Activated naive CD4-positive, alpha-beta T cell treated with anti-CD3 and anti-CD28 coated beads, Interleukin-2, amount 50 U/mL, for 24 hours (primary cell): ENCODE data around the gene PAK1.
"Not testable (repeated sequence)": the region's sequence is repeated elsewhere in the genome, so short reads cannot be mapped to it uniquely, and the experiment has no call there.

ENCODE experiments used
- H3K27ac Mint-ChIP-seq: one replicate; pipeline ENCODE4 v1.8.0; 2021; ENCODE audit warnings: mild to moderate bottlenecking, mixed read lengths
- H3K27me3 Mint-ChIP-seq: one replicate; pipeline ENCODE4 v1.8.0; 2021; ENCODE audit warnings: mixed read lengths
- H3K36me3 Mint-ChIP-seq: one replicate; pipeline ENCODE4 v1.8.0; 2021; ENCODE audit warnings: mixed read lengths
- H3K4me1 Mint-ChIP-seq: one replicate; pipeline ENCODE4 v1.8.0; 2021; ENCODE audit warnings: mixed read lengths
- H3K4me3 Mint-ChIP-seq: one replicate; pipeline ENCODE4 v1.8.0; 2021; ENCODE audit warnings: mild to moderate bottlenecking, mixed read lengths
- H3K9me3 Mint-ChIP-seq: one replicate; pipeline ENCODE4 v1.8.0; 2021; ENCODE audit warnings: mixed read lengths

PAK1 gene

DNA sequence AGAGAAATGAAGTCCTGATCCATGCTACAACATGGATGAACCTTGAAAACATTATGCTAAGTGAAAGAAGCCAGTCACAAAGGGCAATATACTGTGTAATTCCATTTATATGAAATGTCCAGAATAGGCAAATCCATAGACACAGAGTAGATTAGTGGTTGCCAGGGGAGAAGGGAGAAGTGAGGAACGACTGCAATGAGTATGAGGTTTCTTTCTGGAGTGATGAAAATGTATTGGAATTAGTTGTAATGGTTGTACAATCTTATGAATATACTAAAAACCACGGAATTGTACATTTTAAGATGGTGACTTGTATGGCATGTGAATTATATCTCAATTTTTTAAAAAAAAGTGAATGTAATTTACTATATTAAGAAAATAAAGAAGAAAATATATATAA, 89.3 kb downstream of the PAK1 start:
- peaks cover 10% of the 10 kb centered on the region for H3K36me3 Mint-ChIP-seq
- no peaks in the 10 kb centered on the region for H3K27me3 Mint-ChIP-seq
- no peaks in the 10 kb centered on the region for H3K9me3 Mint-ChIP-seq
- peaks cover 3% of the 10 kb centered on the region for H3K4me1 Mint-ChIP-seq
- no peak overlapping the region for H3K27ac Mint-ChIP-seq
- no peak overlapping the region for H3K4me3 Mint-ChIP-seq

DNA sequence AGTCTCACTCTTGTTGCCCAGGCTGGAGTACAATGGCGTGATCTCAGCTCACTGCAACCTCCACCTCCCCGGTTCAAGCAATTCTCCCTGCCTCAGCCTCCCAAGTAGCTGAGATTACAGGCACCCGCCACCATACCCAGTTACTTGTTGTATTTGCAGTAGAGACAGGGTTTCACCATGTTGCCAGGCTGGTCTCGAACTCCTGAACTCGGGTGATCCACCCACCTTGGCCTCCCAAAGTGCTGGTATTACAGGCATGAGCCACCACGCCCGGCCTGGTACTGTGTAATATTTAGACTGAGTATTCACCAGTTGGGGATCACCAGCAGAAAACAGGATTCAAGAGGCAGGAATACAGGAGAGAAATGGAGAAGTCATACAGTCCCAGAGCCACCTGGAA, 90.5 kb downstream of the PAK1 start:
- not testable (repeated sequence) for H3K4me1 Mint-ChIP-seq, H3K36me3 Mint-ChIP-seq

DNA sequence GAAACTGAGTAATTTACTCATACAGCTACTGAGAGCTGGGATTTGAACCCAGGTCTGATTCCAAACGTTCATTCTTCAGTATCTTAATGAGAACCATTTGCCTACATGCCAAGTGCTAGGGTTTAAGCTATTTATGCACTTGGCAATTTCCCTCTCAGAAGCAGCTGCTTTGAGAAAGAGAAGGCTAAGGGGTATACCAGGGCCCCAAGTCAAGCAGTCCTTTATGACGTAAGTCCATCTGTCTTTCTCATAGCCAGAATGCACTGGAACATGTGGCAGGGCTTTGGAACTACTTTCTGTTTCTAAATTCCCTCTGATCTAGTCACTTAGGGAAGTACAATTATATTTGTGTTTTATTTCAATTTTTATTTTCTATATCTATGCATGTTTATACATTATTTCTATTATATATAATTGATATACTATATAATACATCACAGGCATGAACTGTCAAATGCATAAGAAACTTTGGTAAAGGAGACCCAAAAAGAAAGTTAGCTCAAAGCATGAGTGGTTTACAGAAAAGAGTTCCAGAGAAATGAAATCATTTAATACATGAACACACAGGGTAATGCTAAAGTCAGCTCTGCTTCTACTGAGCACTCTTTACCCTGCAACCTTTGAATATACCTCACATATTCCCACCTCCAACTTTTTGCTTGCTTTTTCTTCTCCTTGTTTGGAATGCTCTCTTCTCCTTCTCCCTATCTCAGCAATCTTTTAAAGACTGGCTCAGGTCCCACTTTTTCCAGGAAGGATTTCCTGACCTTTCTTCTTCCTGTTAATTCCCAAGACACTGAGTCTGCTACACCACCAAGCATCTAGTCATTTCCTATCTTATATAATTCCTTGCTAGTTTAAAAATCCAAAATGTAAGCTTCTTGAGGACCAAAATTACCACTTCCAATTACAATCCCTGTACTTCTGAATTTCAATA, 91.9 kb downstream of the PAK1 start:
- Mint-ChIP-seq H3K36me3 (peaks cover 6% of the 10 kb centered on the region), H3K4me1 (no peaks in the 10 kb centered on the region), H3K9me3 (no peaks in the 10 kb centered on the region), H3K27me3 (no peaks in the 10 kb centered on the region), H3K27ac (no peak overlapping the region), H3K4me3 (no peak overlapping the region)

More for the DNA sequence above, 90.5 kb downstream of the PAK1 start:
- H3K9me3 Mint-ChIP-seq, H3K27ac Mint-ChIP-seq, H3K4me3 Mint-ChIP-seq, H3K27me3 Mint-ChIP-seq: not testable (repeated sequence)

DNA sequence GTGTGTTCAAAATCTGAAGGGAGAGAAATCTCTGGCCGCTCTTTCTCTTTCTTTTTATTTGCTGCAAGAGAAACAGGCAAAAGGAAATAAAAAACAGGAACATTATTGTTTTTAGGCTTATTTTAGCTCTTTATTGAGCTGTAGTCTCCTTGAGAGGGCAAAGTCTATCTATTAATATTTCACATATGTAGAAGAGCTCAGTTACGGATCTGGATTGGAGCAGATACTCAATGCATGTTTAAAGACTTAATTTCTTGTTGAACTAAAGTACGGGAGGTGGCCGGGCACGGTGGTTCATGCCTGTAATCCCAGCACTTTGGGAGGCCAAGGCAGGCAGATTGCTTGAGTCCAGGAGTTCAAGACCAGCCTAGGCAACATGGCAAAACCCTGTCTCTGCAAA, 94.0 kb downstream of the PAK1 start:
- Mint-ChIP-seq H3K9me3 (no peaks in the 10 kb centered on the region), H3K27ac (no peak overlapping the region), H3K4me1 (no peaks in the 10 kb centered on the region), H3K4me3 (no peak overlapping the region), H3K36me3 (peaks cover 9% of the 10 kb centered on the region), H3K27me3 (no peaks in the 10 kb centered on the region)

DNA sequence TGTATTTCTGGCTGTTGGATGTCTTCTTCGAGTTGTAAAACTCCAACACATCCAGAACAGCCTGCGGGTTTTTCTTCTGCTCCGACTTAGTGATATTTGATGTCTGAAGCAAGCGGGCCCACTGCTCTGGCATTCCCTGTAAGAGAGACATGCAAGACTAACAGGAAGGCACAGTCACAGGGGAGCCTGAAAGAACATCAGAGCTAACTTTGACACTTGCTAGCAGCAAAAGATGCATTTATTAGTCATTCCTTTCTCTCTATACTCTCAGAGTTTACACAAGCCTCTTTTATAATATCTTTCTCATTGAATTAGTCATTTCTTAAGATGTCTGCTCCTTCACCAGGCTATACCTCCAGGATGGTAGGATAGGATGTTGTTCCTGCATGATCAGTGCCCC, 94.6 kb downstream of the PAK1 start:
- Mint-ChIP-seq H3K27me3 (no peaks in the 10 kb centered on the region), H3K9me3 (no peaks in the 10 kb centered on the region), H3K36me3 (peaks cover 9% of the 10 kb centered on the region), H3K27ac (no peak overlapping the region), H3K4me1 (no peaks in the 10 kb centered on the region), H3K4me3 (no peak overlapping the region)

DNA sequence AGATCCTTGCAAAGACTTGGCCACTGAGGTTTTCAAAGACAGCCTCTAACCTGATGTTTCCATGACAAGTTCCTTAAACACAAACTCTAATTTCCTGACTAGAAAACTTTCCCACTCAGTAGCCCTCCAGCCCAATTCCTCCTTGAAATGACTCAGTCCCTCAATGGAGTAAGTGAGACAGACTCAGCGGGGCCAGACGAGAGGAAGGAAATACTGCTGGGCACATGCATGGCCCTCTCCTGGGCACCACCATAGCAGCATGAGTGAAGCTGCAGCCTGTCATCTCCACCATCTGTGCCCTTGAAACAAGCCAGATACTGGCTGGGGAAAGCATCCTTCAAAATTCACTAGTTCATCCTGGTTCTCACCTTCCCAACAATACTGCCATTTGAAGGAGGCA, 96.2 kb downstream of the PAK1 start:
- H3K4me1 Mint-ChIP-seq: no peaks in the 10 kb centered on the region
- no peaks in the 10 kb centered on the region for H3K9me3 Mint-ChIP-seq
- H3K27me3 Mint-ChIP-seq: no peaks in the 10 kb centered on the region
- H3K4me3 Mint-ChIP-seq: no peak overlapping the region
- H3K36me3 Mint-ChIP-seq: peaks cover 8% of the 10 kb centered on the region
- H3K27ac Mint-ChIP-seq: no peak overlapping the region

DNA sequence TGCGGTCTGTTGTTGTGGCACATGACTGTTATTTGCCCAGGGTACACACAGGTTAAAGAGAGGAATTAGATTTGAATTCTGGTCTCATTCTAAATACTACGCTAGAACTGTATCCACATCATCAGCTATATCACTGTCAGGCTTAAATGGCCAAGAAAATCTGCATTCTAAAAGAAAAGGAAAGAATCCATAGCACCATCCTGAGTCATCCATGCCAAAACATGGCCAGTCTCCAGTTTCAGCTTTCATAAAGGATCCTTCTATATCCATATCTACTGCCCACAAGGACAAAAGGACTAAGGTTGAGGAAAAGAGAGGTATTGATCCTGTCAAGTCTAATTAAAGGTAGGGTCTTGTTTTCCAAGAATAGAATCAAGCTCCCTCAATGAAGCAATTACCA, 98.8 kb downstream of the PAK1 start:
- Mint-ChIP-seq H3K4me3 (no peak overlapping the region), H3K27me3 (no peaks in the 10 kb centered on the region), H3K36me3 (peaks cover 8% of the 10 kb centered on the region), H3K9me3 (no peaks in the 10 kb centered on the region), H3K27ac (no peak overlapping the region), H3K4me1 (peaks cover 3% of the 10 kb centered on the region)

DNA sequence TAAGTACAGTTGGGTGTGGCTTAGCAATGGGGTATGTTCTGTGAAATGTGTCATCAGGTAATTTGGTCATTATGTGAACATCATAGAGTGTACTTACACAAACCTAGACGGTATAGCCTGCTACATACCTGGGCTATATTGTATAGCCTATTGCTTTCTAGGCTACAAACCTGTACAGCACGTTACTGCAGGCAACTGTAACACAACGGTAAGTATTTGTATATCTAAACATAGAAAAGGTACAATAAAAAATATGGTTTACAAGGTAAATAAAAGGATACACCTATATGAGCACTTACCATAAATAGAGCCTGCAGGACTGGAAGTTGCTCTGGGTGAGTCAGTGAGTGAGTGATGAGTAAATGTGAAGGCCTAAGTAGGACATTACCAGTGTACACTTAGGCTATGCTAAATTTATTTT, 99.3 kb downstream of the PAK1 start:
- no peak overlapping the region for H3K4me3 Mint-ChIP-seq
- no peaks in the 10 kb centered on the region for H3K27me3 Mint-ChIP-seq
- no peak overlapping the region for H3K27ac Mint-ChIP-seq
- peaks cover 7% of the 10 kb centered on the region for H3K4me1 Mint-ChIP-seq
- H3K9me3 Mint-ChIP-seq: no peaks in the 10 kb centered on the region
- H3K36me3 Mint-ChIP-seq: peaks cover 8% of the 10 kb centered on the region

DNA sequence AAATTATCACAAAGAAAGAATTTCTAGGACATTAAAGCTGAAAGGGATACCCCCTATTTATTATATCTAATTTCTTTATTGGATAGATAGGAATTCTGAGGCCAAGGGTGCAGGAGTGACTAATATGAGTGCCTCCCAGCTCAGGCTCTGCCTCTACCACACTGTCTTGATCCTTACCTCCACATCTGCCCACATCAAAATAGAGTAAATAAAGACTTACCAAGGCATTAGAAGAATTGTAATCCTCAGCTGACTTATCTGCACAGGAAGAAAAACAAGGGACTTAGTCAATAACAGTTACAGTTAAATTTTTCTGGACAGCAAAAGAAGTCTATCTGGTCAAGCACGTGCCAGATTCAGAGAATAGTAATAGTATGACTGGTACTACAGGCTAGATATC, 99.8 kb downstream of the PAK1 start:
- no peak overlapping the region for H3K27ac Mint-ChIP-seq
- no peaks in the 10 kb centered on the region for H3K9me3 Mint-ChIP-seq
- peaks cover 8% of the 10 kb centered on the region for H3K36me3 Mint-ChIP-seq
- H3K27me3 Mint-ChIP-seq: no peaks in the 10 kb centered on the region
- no peak overlapping the region for H3K4me3 Mint-ChIP-seq
- peaks cover 7% of the 10 kb centered on the region for H3K4me1 Mint-ChIP-seq

DNA sequence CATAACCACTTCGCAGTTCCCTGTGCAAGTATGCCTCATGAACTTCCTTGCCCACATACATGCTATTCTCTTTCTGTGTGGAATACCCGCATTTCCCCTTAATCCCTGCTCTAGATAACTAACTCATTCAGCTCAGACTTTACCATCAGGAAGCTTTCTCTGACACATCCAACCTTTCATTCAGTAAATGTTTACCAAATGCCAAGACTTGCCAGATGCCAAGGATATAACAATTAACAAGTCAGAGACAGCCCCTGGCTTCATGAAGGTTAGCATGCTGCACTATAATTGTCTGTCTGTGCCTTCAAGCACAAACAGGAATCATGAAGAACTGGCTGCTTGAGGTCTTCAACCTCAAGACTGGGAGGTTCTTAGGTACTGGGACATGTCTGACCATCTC, 101.2 kb downstream of the PAK1 start:
- H3K4me1 Mint-ChIP-seq: peaks cover 7% of the 10 kb centered on the region
- no peaks in the 10 kb centered on the region for H3K27me3 Mint-ChIP-seq
- H3K9me3 Mint-ChIP-seq: no peaks in the 10 kb centered on the region
- no peak overlapping the region for H3K4me3 Mint-ChIP-seq
- peaks cover 8% of the 10 kb centered on the region for H3K36me3 Mint-ChIP-seq
- no peak overlapping the region for H3K27ac Mint-ChIP-seq

DNA sequence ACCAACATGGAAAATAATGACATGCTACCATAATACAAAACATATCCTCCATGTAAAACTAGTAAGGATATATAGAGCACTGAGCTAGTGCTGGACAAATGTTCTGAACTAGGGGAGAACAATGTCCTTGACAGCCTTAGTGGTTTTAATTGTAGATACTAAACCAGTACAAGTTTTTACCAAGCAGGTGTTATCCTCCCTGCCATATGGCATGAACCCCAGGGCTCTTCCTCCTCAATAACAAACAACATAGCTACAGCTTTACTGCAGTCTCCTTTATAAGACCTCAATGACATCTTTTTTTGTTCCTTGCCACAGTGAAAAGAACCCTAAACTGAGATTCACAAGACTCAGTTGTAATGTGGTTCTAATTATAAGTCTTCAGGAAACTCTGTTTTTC, 102.2 kb downstream of the PAK1 start:
- H3K4me3 Mint-ChIP-seq: no peak overlapping the region

DNA sequence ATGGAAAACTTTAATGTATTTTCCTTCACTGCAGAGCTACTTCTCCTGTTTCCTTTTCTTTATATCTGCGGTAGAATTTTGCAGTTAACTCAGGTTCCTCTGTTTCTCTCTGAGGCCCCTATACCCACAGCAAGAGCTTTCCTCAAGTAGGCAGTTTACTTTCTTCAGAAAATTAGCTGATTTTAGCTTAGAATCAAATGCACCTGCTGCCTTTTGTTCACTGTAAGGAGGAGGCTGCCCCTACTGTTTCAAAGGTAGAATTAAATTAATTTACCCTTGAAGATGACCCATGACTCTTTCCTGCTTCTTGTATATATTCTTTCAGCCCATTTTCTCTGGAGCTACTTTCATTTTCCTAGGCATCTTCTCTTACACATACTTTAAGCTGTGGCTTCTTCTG, 103.7 kb downstream of the PAK1 start:
- H3K4me3 Mint-ChIP-seq: no peak overlapping the region
- no peak overlapping the region for H3K27ac Mint-ChIP-seq
- H3K27me3 Mint-ChIP-seq: no peaks in the 10 kb centered on the region
- no peaks in the 10 kb centered on the region for H3K9me3 Mint-ChIP-seq
- peaks cover 7% of the 10 kb centered on the region for H3K4me1 Mint-ChIP-seq
- H3K36me3 Mint-ChIP-seq: peaks cover 9% of the 10 kb centered on the region

More for the DNA sequence above, 102.2 kb downstream of the PAK1 start:
- Mint-ChIP-seq H3K9me3 (no peaks in the 10 kb centered on the region), H3K27me3 (no peaks in the 10 kb centered on the region), H3K27ac (no peak overlapping the region), H3K4me1 (peaks cover 7% of the 10 kb centered on the region), H3K36me3 (peaks cover 8% of the 10 kb centered on the region)

DNA sequence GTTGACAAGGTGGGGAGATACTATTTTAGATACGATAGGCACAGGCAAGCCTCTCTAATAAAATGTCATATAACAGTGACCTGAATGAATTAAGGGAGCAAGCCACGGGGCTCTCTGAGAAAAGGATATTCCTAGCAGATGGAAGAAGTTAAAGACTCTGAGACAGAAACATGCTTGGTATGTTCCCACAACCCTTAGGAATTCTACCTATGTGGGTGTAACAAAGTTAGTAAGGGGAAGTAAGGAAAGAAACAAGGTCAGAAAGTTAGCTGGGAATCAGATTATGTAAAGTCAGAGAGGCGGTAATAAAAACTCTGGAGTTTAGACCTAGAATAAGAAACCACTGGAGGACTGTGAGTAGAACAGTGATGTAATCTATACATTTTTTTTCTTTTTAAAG, 112.7 kb downstream of the PAK1 start:
- no peak overlapping the region for H3K27ac Mint-ChIP-seq
- no peaks in the 10 kb centered on the region for H3K4me1 Mint-ChIP-seq
- no peaks in the 10 kb centered on the region for H3K27me3 Mint-ChIP-seq
- H3K36me3 Mint-ChIP-seq: peaks cover 25% of the 10 kb centered on the region
- no peaks in the 10 kb centered on the region for H3K9me3 Mint-ChIP-seq
- no peak overlapping the region for H3K4me3 Mint-ChIP-seq

DNA sequence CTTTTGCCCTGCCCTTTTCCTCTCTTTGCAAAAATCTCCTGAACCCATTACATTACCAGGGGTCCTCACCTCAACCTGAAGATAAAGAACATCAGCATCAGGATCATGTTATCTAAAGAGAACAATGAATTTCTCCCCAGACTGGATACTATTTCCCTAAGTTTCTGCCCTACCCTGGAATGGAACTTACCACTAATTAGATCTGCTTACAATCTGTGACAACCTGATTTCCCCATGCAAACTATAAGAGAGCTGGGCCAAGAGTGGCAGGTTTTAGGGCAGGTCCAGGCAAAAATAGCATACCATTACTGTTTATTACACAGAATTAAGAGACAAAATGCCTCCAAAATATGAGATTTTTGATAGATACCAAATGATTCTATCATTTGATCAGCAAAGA, 114.4 kb downstream of the PAK1 start:
- Mint-ChIP-seq H3K4me3 (no peak overlapping the region), H3K27ac (no peak overlapping the region), H3K27me3 (no peaks in the 10 kb centered on the region), H3K36me3 (peaks cover 21% of the 10 kb centered on the region), H3K9me3 (no peaks in the 10 kb centered on the region), H3K4me1 (no peaks in the 10 kb centered on the region)

DNA sequence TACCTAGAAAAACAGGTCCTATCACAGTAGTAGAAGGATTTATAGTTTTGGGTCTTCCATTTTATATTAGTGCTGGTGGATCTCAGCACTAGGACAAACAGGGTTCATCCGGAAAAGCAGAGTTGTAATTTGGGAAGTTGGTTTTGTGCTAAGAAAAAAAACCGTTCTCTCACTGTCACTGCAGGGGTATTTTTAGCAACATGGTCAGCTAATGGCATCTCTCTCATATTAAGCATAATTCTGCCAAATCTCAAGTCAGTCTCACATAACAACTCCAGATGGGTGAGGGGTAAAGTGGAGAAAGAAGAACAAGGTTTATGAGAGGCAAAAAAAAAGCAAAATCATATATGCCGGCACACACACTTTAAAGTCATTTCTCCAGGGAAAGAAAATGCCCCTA, 120.8 kb downstream of the PAK1 start:
- no peaks in the 10 kb centered on the region for H3K9me3 Mint-ChIP-seq
- no peak overlapping the region for H3K4me3 Mint-ChIP-seq
- no peaks in the 10 kb centered on the region for H3K4me1 Mint-ChIP-seq
- peaks cover 12% of the 10 kb centered on the region for H3K36me3 Mint-ChIP-seq
- no peak overlapping the region for H3K27ac Mint-ChIP-seq
- H3K27me3 Mint-ChIP-seq: no peaks in the 10 kb centered on the region

DNA sequence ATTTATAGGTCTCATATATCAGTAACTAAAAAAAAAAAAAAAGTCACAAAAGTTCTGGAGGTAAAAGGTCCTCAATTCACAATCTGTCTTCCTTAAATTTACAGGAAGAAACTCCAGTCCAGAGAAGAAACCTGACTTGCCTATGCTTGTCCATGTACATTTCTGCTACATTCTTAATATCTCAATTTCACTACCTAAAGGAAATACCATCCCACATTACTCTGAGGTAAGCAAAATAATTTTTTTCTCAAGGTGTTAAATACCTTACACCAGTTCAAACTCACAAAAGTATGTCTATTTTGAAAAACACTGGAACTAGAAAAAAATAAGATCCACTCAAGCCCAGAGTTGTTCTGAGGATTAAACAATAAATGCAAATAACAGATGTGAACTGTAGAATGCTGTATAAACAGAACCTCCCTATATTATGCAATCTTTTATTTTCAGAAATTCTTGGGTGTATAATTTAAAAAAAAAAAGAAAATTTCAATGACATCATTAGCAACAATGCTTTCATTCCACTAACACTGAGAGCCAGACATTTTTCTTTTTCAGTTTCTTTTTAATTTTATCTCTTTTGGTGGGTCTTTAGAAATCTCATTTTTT, 122.5 kb downstream of the PAK1 start:
- no peaks in the 10 kb centered on the region for H3K27me3 Mint-ChIP-seq
- no peaks in the 10 kb centered on the region for H3K9me3 Mint-ChIP-seq
- H3K4me3 Mint-ChIP-seq: no peak overlapping the region
- peaks cover 10% of the 10 kb centered on the region for H3K36me3 Mint-ChIP-seq
- H3K4me1 Mint-ChIP-seq: no peaks in the 10 kb centered on the region
- no peak overlapping the region for H3K27ac Mint-ChIP-seq
